ENCODE measurements around the gene CENPV.
"Not testable (repeated sequence)": the region's sequence is repeated elsewhere in the genome, so short reads cannot be mapped to it uniquely, and the experiment has no call there.

The CENPV gene

DNA sequence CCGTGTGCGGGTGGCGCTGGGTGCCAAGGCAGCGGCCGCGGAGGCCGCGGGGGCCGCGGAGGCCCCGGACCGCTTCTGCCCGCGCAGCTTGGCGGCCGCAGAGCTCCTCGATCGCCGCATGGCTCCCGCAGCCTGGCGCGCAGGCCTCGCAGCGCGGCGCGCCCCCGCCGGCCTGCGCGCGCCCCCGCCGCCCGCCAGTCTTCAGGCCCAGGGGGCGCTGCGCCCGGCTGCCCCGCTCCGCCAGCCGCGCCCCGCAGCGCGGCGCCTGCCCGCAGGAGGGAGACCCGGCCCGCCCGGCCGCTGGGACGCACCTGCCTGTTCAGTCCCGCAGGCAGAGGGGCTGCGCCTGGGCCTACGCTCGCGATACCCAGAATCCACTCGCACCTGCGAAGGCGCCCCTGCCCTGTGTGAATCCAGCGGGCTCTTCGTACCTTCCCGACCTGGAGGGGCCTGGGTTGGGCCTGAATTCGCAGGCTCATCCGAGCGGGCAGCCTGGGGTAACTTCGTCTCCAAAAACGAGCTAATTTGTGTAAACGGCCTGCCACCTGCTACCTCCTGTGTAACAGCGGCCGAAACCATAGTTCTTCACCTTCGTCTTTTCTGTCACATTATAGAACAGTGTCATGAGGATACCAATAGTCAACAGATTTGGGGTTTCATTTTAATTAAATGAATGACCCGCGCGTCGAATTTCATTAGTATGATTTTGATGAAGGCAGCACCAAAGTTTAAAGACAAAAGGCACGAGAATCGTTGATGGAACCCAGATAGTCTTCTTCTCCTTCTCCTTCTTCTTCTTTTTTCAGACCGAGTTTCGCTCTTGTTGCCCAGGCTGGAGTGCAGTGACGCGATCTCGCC is at the start of gene CENPV:
Gene CENPV (minus strand): TSS at position 153 of the 858 bp plus-strand sequence. CDS start 33 bp downstream, at position 120.
- DNase-seq (ENCODE audit: low read depth, low spot score), result no peak

DNA sequence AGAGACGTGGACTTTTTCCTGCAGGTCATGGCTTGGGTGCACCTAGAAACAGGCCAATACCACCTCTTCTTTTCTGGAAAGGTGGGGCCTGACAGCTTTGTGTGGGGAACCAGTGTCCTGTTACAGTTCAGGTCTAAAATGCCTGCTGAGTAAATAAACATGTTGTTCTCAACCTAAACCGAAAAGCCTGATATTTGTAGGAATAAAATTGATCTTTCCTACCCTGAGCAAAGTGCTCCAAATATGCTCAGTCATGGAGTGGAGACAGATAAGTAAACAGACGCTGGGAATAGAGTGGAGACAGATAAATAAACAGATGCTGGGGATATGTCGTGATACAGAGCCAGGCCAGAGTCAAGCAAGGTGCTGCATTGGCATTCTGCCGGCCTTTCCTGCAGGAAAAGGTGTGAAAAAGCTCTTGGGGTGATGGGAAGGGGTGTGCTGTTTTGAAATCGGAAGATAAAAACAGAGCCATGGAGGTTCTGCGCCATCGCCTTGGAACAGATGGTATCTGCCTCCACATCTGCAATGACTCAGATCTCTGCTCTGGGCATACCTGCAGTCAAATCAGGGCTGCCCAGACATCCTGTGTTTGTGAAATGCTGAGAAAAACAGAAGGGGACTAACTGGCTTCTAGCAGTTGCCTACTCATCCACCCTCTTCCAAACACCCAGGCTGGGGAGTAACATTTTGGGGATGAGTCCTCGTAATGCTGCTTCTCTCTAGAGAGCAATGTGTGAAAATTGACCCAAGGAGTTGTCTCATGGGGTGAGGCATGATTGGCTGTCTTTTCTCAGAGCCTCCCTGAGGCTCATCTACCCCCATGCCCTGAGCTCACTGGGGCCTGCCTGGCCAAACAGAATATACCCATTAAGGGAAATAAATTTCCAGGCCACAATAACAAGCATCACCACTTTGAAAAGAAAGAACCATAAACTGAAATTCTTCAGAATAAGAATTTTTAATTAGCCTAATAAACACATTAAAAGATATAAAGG is 45.3 kb upstream of the CENPV start:
- no peak for DNase-seq (ENCODE audit: low read depth, low spot score)

GRCh38 chr17:16396693-16397092 is 43.4 kb upstream of the CENPV start:
- DNase-seq (ENCODE audit: low read depth, low spot score), result not testable (repeated sequence)

DNA sequence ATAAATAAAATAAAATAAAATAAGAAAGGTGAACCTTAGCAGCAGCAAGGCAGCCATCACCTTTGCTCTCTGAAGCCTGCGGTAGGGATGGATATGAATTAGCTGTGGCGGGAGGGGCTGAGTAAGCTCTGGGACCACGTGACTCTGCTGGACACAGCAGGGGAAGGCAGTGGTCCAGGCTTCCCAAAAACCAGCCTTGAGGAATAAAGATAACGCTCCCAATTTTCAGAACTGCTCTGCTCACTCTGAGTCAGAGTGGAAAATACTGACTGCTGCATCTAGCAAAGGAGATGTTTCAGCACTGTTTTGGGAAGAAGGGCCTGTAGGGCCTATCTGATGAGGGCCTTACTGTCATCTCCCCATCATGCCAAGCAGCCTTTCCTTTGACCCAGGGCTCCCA is 42.6 kb upstream of the CENPV start:
- DNase-seq (ENCODE audit: low read depth, low spot score), result not testable (repeated sequence)

- DNase-seq (ENCODE audit: low read depth, low spot score), result not testable (repeated sequence)
Observed at GRCh38 chr17:16392491-16392890, 39.2 kb upstream of the CENPV start.

- no peak for DNase-seq (ENCODE audit: low read depth, low spot score)
Observed at GRCh38 chr17:16391451-16391850, 38.2 kb upstream of the CENPV start.

DNA sequence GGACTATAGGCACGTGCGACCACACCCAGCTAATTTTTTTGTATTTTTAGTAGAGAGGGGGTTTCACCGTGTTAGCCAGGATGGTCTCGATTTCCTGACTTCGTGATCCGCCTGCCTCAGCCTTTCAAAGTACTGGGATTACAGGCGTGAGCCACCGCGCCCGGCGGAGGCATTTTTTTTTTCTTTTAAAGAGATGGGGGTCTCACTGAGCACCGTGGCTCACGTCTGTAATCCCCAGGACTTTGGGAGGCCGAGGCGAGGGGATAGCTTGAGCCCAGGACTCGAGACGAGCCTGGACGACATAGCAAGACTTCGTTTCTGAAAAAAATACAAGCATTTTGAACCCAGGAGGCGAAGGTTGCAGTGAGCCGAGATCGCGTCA is 32.8 kb upstream of the CENPV start:
- DNase-seq (ENCODE audit: low read depth, low spot score), result not testable (repeated sequence)

GRCh38 chr17:16384557-16384956 is 31.3 kb upstream of the CENPV start:
- no peak for DNase-seq (ENCODE audit: low read depth, low spot score)

- DNase-seq (ENCODE audit: low read depth, low spot score), result no peak
Observed at GRCh38 chr17:16383772-16384287, 30.6 kb upstream of the CENPV start.

GRCh38 chr17:16383216-16383615 is 29.9 kb upstream of the CENPV start:
- DNase-seq (ENCODE audit: low read depth, low spot score), result no peak

GRCh38 chr17:16381496-16381820 is 28.2 kb upstream of the CENPV start:
- DNase-seq (ENCODE audit: low read depth, low spot score), result no peak

- DNase-seq (ENCODE audit: low read depth, low spot score), result peak; percentile 94
Observed at GRCh38 chr17:16380640-16381495, 27.6 kb upstream of the CENPV start, which contains the start of gene UBB. TSS of gene UBB (plus strand) at chr17:16381091. CDS start at chr17:16381908, 817 bp downstream.

DNA sequence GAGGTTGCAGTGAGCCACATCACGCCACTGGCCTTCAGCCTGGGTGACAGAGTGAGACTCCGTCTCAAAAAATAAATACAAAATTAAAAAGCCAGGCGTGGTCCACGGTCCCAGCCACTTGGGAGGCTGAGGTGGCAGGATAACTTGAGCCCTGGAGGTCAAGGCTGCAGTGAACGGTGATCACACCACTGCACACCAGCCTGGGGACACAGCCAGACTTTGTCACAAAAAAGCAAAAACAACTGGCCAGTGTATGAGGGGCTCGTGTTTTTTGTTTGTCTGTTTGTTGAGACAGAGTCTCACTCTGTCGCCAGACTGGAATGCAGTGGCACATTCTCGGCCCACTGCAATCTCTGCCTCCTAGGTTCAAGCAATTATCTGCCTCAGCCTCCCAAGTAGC is 26.4 kb upstream of the CENPV start:
- no peak for DNase-seq (ENCODE audit: low read depth, low spot score)

DNA sequence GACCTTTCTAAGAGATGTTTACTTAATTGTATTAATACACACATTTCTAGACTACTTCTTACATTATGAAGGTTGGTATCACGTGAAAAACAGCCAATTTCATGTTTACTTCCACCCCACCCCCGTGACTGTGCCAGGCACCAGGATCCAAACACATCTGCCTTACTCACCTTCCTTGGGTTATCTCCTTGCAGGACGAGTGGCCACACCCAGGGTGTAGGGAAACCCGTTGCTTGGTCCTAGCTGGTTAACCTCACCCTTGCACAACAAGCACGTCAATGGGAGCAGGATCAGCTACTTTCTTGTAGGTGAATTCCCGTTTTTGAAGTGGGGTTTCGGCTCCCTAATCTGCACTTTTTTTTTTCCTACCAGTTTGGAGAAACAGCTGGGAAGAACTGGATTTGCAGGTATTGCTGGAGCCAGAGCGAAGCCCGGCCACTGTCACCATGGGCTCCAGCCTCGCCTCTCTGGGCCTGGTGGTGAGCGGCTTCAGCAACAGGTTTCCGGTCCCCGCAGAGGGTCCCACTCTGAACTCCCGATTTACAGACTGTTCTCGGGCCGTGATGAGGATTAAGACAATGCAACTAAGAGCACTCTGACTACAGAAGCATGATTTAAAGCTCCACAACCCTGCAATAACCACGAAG is 25.5 kb upstream of the CENPV start:
- no peak for DNase-seq (ENCODE audit: low read depth, low spot score)

- DNase-seq (ENCODE audit: low read depth, low spot score), result no peak
Observed at GRCh38 chr17:16377941-16378341, 24.7 kb upstream of the CENPV start.

GRCh38 chr17:16374146-16374938 is 21.1 kb upstream of the CENPV start:
- DNase-seq (ENCODE audit: low read depth, low spot score), result no peak

- no peak for DNase-seq (ENCODE audit: low read depth, low spot score)
Observed at GRCh38 chr17:16371742-16372141, 18.5 kb upstream of the CENPV start.

DNA sequence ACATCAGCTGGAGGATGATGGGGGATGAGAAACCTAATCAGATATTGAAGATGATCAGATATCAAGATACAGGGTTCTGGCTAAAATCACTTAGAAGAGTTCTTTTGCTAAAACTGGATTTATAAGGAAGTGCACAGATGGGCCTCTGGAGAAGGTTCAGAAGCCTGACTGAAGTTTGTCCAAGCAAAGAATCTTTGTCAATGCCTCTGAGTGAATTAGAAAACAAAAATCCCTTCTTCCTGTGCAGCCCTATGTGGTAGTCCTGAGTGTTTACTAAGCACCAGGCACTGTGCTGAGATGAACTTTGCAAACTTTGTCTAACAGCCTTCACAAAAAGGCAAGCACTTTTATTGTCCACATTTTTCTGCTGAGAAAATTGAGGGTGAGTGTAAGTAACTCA is 11.4 kb upstream of the CENPV start:
- DNase-seq (ENCODE audit: low read depth, low spot score), result no peak

DNA sequence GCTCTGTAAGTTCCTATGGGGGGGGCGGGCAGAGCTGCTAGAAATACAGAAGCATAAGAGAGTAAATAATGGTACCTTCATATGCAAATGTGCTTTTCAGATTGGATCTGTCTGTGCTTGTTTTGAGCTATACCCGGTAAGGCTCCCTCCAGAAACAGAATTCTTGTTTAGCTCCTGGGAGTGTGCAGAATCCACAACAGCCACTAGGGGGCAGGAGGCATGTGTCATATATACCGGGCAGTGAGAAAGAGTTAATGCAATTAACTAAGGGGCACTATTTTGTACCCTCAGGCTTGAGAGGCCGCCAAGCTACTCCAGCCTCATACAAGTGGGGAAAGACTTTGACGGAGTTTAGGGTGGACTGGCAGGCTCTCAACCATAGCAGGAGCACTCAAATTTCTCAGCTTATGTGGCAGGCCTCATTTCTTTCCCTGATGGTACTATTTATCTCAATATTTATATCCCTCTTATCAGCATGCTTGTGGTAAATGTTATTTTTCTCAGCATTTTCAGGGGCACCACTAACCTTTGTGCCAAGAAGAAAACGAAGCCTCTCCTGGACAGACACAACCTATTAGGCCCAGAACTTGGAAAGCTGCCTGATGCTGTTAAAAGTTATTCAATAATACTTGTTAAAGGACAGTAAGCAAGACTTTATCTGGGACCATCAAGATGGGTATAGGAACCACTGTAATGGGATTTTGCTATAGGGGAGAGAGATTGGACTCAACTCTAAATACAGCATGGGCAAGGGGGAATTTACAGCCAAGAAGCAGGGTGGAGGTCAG is 10.7 kb upstream of the CENPV start:
- no peak for DNase-seq (ENCODE audit: low read depth, low spot score)

Data from smooth muscle cell of the brain vasculature (primary cell).